Measurements from ENCODE around the gene MYPOP. TPM values are rescaled to one million over a fixed set of nuclear protein-coding genes. Genes with fewer than 3 reads are reported as not detected.

The MYPOP gene
- total RNA-seq, 1 experiment from 2014 or later: 9.0 TPM

- Histone ChIP-seq H3K9ac (ENCODE audit: extremely low read depth, insufficient read length, low read length) (no peak overlapping the region), H2AK5ac (ENCODE audit: insufficient read length, low read length) (no peak overlapping the region), H3K27me3 (ENCODE audit: insufficient read depth, low read length) (no peaks in the 10 kb centered on the region), H3K56ac (ENCODE audit: insufficient read length, low read depth, low read length) (no peak overlapping the region), H2BK12ac (ENCODE audit: insufficient read length, low read depth, low read length) (no peak overlapping the region), H3K18ac (ENCODE audit: insufficient read length, low read depth, low read length) (no peak overlapping the region), H3K79me2 (ENCODE audit: insufficient read depth, low read length) (no peaks in the 10 kb centered on the region), H3K23ac (ENCODE audit: insufficient read length, low read depth, low read length) (no peak overlapping the region), H3K9me3 (ENCODE audit: control insufficient read depth, low read depth, low read length) (no peaks in the 10 kb centered on the region), H2BK5ac (ENCODE audit: insufficient read length, low read length) (no peak overlapping the region), H3K14ac (ENCODE audit: insufficient read depth, low read length) (no peak overlapping the region), H2BK20ac (ENCODE audit: low read depth, low read length, poor library complexity, severe bottlenecking) (no peak overlapping the region), H4K8ac (replicated peaks; ENCODE audit: insufficient read length, low read depth, low read length) (no peak overlapping the region), H4K20me1 (ENCODE audit: control insufficient read depth, insufficient read depth, insufficient read length) (peaks cover 3% of the 10 kb centered on the region), H2BK120ac (ENCODE audit: low read depth, low read length, poor library complexity, severe bottlenecking) (no peak overlapping the region), H4K5ac (ENCODE audit: insufficient read length, low read depth, low read length) (no peak overlapping the region), H2AFZ (ENCODE audit: low read length) (no peak overlapping the region), H3K4me2 (ENCODE audit: insufficient read depth, insufficient read length, low read length) (no peak overlapping the region), H3K23me2 (ENCODE audit: insufficient read length, low read depth, low read length, poor library complexity, severe bottlenecking) (peaks cover 3% of the 10 kb centered on the region), H3K4me1 (ENCODE audit: insufficient read depth, low read length) (no peaks in the 10 kb centered on the region), H2BK15ac (ENCODE audit: low read depth, low read length) (no peak overlapping the region), H3K79me1 (ENCODE audit: insufficient read depth, low read depth, low read length, poor library complexity, severe bottlenecking) (no peaks in the 10 kb centered on the region), H4K91ac (ENCODE audit: insufficient read length, low read depth, low read length) (no peak overlapping the region), H3K4ac (ENCODE audit: low read depth, low read length) (no peak overlapping the region), H3T11ph (ENCODE audit: low read length) (no peak overlapping the region), H3K27ac (ENCODE audit: insufficient read length, low read depth, low read length) (no peak overlapping the region)
- H3K27me3 Mint-ChIP-seq (ENCODE audit: low read depth): no peaks in the 10 kb centered on the region; the same call in 1 of the 2 replicates
- WGBS (ENCODE audit: extremely low coverage, insufficient read length, low lambda C conversion rate): no CpG with 5 or more reads among the region's 7 CpGs
- no peak for DNase-seq
- H3K9me3 Mint-ChIP-seq: no peaks in the 10 kb centered on the region
- peaks cover 24 to 38% of the 10 kb centered on the region in 2 experiments for H3K4me1 Mint-ChIP-seq
- H3K36me3 Mint-ChIP-seq (ENCODE audit: insufficient read depth in 1 of 3, low read depth in 3 of 3): peaks cover 8 to 26% (median 20%) of the 10 kb centered on the region in 3 experiments; a peak in 6 of 7 replicates
- peak overlapping the region in 1 of 3 experiments; percentile 24; a peak in 2 of 7 replicates for H3K27ac Mint-ChIP-seq
- 0 out of 5 replicates have a peak overlapping the region, but pooled peaks of 1 of the 2 experiments have one; percentile 5 for H3K4me3 Mint-ChIP-seq
- no peak for TF ChIP-seq CTCF (conservative IDR thresholded peaks at IDR 0.05)
These were observed 27.8 kb downstream of the MYPOP start for GRCh38 chr19:45874620-45874966.
